Neural crest cell (in vitro differentiated cells): Measurements from ENCODE around the gene RIOK3. TPM values are rescaled to one million over a fixed set of nuclear protein-coding genes. Genes with fewer than 3 reads are reported as not detected.
A peak's percentile ranks its signal among the peaks of the same experiment; 100 is the strongest.

Source experiments
- DNase-seq: peaks from one replicate; pipeline ENCODE4 v3.0.0; 2021; ENCODE audit warnings: low read depth, mixed read lengths, low spot score
- H3K27ac Mint-ChIP-seq: one replicate; pipeline ENCODE4 v1.8.0; 2021; ENCODE audit warnings: mild to moderate bottlenecking, mixed read lengths; ENCODE audit not compliant: unreplicated experiment
- H3K27me3 Mint-ChIP-seq: 2 replicates; pipeline ENCODE4 v1.8.0; 2021; ENCODE audit warnings: low read depth, mild to moderate bottlenecking, mixed read lengths
- H3K36me3 Mint-ChIP-seq: 2 replicates; pipeline ENCODE4 v1.8.0; 2021; ENCODE audit warnings: low read depth, mild to moderate bottlenecking, mixed read lengths
- H3K4me1 Mint-ChIP-seq: 2 replicates; pipeline ENCODE4 v1.8.0; 2021; ENCODE audit warnings: mixed read lengths
- H3K4me3 Mint-ChIP-seq: one replicate; pipeline ENCODE4 v1.8.0; 2021; ENCODE audit warnings: mild to moderate bottlenecking, mixed read lengths
- H3K9me3 Mint-ChIP-seq: 2 replicates; pipeline ENCODE4 v1.8.0; 2021; ENCODE audit warnings: mixed read lengths
- total RNA-seq: library from RNA; stranded (reverse); gene quantifications from 2 replicates; pipeline ENCODE4 v1.2.1, GENCODE V29; 2021
- TF ChIP-seq, protein P1 (sequence below): fragments of 200-600 bp; sonication (generic); conservative IDR thresholded peaks from 2 replicates; pipeline ENCODE4 v1.5.0; 2021; ENCODE audit warnings: antibody characterized with exemption, mild to moderate bottlenecking

The RIOK3 gene
- total RNA-seq, 1 donor from 2014 or later, result 39.4 TPM

GRCh38 chr18:23451011-23451410 lies 2.1 kb upstream of the RIOK3 start:
- Mint-ChIP-seq H3K4me1 (peaks cover 24% of the 10 kb centered on the region), H3K9me3 (no peaks in the 10 kb centered on the region), H3K36me3 (no peaks in the 10 kb centered on the region), H3K27me3 (peaks cover 13% of the 10 kb centered on the region), H3K4me3 (peak overlapping the region; percentile 22), H3K27ac (no peak overlapping the region)
- TF ChIP-seq, protein P1, sequence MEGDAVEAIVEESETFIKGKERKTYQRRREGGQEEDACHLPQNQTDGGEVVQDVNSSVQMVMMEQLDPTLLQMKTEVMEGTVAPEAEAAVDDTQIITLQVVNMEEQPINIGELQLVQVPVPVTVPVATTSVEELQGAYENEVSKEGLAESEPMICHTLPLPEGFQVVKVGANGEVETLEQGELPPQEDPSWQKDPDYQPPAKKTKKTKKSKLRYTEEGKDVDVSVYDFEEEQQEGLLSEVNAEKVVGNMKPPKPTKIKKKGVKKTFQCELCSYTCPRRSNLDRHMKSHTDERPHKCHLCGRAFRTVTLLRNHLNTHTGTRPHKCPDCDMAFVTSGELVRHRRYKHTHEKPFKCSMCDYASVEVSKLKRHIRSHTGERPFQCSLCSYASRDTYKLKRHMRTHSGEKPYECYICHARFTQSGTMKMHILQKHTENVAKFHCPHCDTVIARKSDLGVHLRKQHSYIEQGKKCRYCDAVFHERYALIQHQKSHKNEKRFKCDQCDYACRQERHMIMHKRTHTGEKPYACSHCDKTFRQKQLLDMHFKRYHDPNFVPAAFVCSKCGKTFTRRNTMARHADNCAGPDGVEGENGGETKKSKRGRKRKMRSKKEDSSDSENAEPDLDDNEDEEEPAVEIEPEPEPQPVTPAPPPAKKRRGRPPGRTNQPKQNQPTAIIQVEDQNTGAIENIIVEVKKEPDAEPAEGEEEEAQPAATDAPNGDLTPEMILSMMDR, result no peak
- no peak for DNase-seq

- no peaks in the 10 kb centered on the region for H3K36me3 Mint-ChIP-seq
- no peak for DNase-seq
- peak overlapping the region; percentile 99 for H3K4me3 Mint-ChIP-seq
- peaks cover 9% of the 10 kb centered on the region for H3K27me3 Mint-ChIP-seq
- TF ChIP-seq, protein P1, result no peak
- no peak overlapping the region for H3K27ac Mint-ChIP-seq
- peaks cover 24% of the 10 kb centered on the region for H3K4me1 Mint-ChIP-seq
- H3K9me3 Mint-ChIP-seq, result no peaks in the 10 kb centered on the region
Observed at GRCh38 chr18:23451491-23451890, 1.6 kb upstream of the RIOK3 start.

- Mint-ChIP-seq H3K27ac (no peak overlapping the region), H3K9me3 (no peaks in the 10 kb centered on the region), H3K4me3 (peak overlapping the region; percentile 99), H3K4me1 (peaks cover 29% of the 10 kb centered on the region), H3K36me3 (no peaks in the 10 kb centered on the region), H3K27me3 (peaks cover 7% of the 10 kb centered on the region)
- DNase-seq, result no peak
- TF ChIP-seq, protein P1, result no peak
Observed at GRCh38 chr18:23452347-23452727, 750 bp upstream of the RIOK3 start.

DNA sequence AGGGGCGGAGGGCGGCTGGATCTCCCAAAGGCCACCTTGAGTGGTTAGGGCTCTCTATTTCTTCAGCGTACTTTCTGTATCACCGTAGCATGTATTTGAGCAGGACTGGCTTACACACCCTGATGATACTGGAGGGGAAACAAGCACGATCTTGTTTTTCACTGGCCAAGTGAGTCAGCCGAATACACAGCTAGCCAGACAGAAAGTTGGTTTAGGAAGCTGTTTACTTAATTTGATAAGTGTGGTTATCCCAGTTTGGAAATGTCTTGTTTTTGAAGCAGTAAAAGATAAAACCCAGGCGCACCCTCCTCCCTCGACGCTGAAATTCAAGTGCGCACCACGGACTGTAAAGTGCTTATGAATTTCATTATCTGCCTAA lies 582 bp downstream of the RIOK3 start:
- Mint-ChIP-seq H3K4me1 (peaks cover 29% of the 10 kb centered on the region), H3K27me3 (peaks cover 3% of the 10 kb centered on the region), H3K27ac (peak overlapping the region; percentile 44), H3K9me3 (no peaks in the 10 kb centered on the region), H3K36me3 (no peaks in the 10 kb centered on the region), H3K4me3 (peak overlapping the region; percentile 99)
- no peak for DNase-seq
- TF ChIP-seq, protein P1, result no peak

- Mint-ChIP-seq H3K27me3 (no peaks in the 10 kb centered on the region), H3K9me3 (no peaks in the 10 kb centered on the region), H3K4me1 (peaks cover 29% of the 10 kb centered on the region), H3K4me3 (no peak overlapping the region), H3K36me3 (no peaks in the 10 kb centered on the region), H3K27ac (no peak overlapping the region)
- TF ChIP-seq, protein P1, result no peak
- DNase-seq, result no peak
Observed at GRCh38 chr18:23456835-23457234, 3.7 kb downstream of the RIOK3 start.
